Subcutaneous abdominal adipose tissue (tissue), 5 donors: Measurements from ENCODE around the gene MFN1.
A peak's percentile ranks its signal among the peaks of the same experiment; 100 is the strongest.

ENCODE experiments used
- H3K27ac ChIP-seq: one replicate; pipeline ENCODE4 v1.7.0; 2013; ENCODE audit warnings: low read depth, mild to moderate bottlenecking, inconsistent platforms, low read length, moderate library complexity
- H3K27me3 ChIP-seq, 5 donors: one replicate each; pipeline ENCODE4 v1.7.0; 2013; ENCODE audit warnings: low read length in 5 of 5, inconsistent platforms in 1 of 5; ENCODE audit not compliant: control insufficient read depth in 5 of 5, insufficient read depth in 4 of 5
- H3K36me3 ChIP-seq, 5 donors: one replicate each; pipeline ENCODE4 v1.7.0; 2013; ENCODE audit warnings: low read length in 5 of 5; ENCODE audit not compliant: control insufficient read depth in 5 of 5, insufficient read depth in 5 of 5
- H3K4me1 ChIP-seq, 5 donors: one replicate each; pipeline ENCODE4 v1.7.0; 2013; ENCODE audit warnings: low read length in 5 of 5, mild to moderate bottlenecking in 3 of 5, moderate library complexity in 1 of 5; ENCODE audit not compliant: control insufficient read depth in 5 of 5, insufficient read depth in 5 of 5
- H3K4me3 ChIP-seq, 5 donors: one replicate each; pipeline ENCODE4 v1.7.0; 2013; ENCODE audit warnings: low read length in 5 of 5, low read depth in 1 of 5
- H3K9ac ChIP-seq, 5 donors: one replicate each; pipeline ENCODE4 v1.7.0; 2013; ENCODE audit warnings: low read length in 5 of 5, mild to moderate bottlenecking in 4 of 5, moderate library complexity in 3 of 5
- H3K9me3 ChIP-seq, 5 donors: one replicate each; pipeline ENCODE4 v1.7.0; 2013; ENCODE audit warnings: low read length in 5 of 5; ENCODE audit not compliant: control insufficient read depth in 5 of 5
- donor health status: healthy.
- donor health status: healthy.
- donor health status: healthy.
- donor health status: healthy.
- donor health status: healthy.

The MFN1 gene

DNA sequence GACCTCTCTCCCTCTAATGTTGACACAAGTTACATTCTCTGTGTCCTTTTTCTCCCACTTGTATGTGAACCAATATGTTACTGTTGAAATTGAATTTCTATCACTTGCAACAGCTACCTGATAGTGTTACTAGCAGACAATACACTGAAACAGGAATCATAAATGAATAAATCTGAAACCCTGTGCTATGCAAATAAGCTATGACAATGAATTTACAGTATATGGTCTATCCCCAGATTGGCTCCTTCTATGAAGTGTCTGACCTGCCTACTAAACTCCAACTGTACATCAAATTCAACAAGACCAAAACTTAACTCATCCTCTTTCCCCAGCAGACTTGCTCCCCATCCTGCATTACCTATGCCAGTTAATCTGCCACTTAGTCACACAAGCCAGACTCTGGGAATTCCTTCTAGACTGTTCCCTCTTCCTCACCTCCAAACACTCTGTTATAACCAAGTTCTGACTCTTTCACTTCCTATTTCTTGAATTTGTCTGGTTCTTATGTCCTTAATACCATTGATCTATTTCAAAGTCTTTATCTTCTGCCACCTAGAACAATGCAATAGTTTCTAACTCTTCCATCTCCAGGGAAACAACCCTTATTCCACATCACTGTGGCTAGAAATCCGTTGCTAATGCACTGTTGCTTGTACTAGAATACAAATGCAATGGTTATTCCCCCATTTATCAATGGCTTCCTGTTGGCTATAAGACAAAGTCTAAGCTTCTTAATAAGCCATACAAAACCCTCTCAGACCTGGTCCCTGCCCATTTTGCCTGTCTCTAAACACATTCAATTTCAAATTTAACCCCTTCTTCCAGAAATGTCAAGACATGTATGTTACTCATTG is 38.1 kb upstream of the MFN1 start:
- H3K36me3 ChIP-seq, result no peaks in the 10 kb centered on the region
- H3K4me1 ChIP-seq, result no peaks in the 10 kb centered on the region
- no peak overlapping the region for H3K4me3 ChIP-seq
- no peaks in the 10 kb centered on the region for H3K27me3 ChIP-seq
- H3K9ac ChIP-seq, result no peak overlapping the region
- no peaks in the 10 kb centered on the region for H3K9me3 ChIP-seq
- H3K27ac ChIP-seq, result no peak overlapping the region

- Histone ChIP-seq H3K4me3 (no peak overlapping the region), H3K27me3 (peaks cover 0 to 4% (median 0%) of the 10 kb centered on the region in 5 donors), H3K4me1 (peaks cover 5 to 24% (median 16%) of the 10 kb centered on the region in 5 donors), H3K9ac (no peak overlapping the region), H3K36me3 (no peaks in the 10 kb centered on the region), H3K9me3 (no peaks in the 10 kb centered on the region), H3K27ac (no peak overlapping the region)
These were observed 28.6 kb upstream of the MFN1 start for GRCh38 chr3:179318876-179319275.

- Histone ChIP-seq H3K4me3 (peak overlapping the region; percentile 44 to 93 (median 91)), H3K36me3 (no peaks in the 10 kb centered on the region), H3K27ac (peak overlapping the region; percentile 91), H3K9me3 (no peaks in the 10 kb centered on the region), H3K9ac (peak overlapping the region in 4 of 5 donors; percentile 60 to 92 (median 86)), H3K27me3 (peaks cover 0 to 4% (median 0%) of the 10 kb centered on the region in 5 donors), H3K4me1 (peaks cover 5 to 33% (median 27%) of the 10 kb centered on the region in 5 donors)
These were observed 25.7 kb upstream of the MFN1 start for GRCh38 chr3:179321668-179322285.

- peaks cover 5 to 33% (median 27%) of the 10 kb centered on the region in 5 donors for H3K4me1 ChIP-seq
- no peaks in the 10 kb centered on the region for H3K9me3 ChIP-seq
- peak within 1 kb of the TSS; percentile 76 to 93 (median 91) for H3K4me3 ChIP-seq
- H3K27me3 ChIP-seq, result peaks cover 0 to 4% (median 0%) of the 10 kb centered on the region in 5 donors
- H3K9ac ChIP-seq, result peak within 1 kb of the TSS; percentile 74 to 93 (median 91)
- no peaks in the 10 kb centered on the region for H3K36me3 ChIP-seq
- peak within 1 kb of the TSS; percentile 91 for H3K27ac ChIP-seq
These were observed 25.0 kb upstream of the MFN1 start, which contains the start of gene ZNF639 for GRCh38 chr3:179322286-179323196. TSS of gene ZNF639 (plus strand) at chr3:179323031. CDS start at chr3:179328294, 5,263 bp downstream.

- peaks cover 5 to 33% (median 27%) of the 10 kb centered on the region in 5 donors for H3K4me1 ChIP-seq
- H3K4me3 ChIP-seq, result peak overlapping the region; percentile 71 to 93 (median 89)
- peak overlapping the region; percentile 91 for H3K27ac ChIP-seq
These were observed 24.1 kb upstream of the MFN1 start for GRCh38 chr3:179323197-179324110.

GRCh38 chr3:179324270-179324754 is 23.2 kb upstream of the MFN1 start:
- H3K9ac ChIP-seq, result peak overlapping the region; percentile 21 to 93 (median 83)
- H3K4me3 ChIP-seq, result peak overlapping the region; percentile 46 to 93 (median 89)
- no peaks in the 10 kb centered on the region for H3K9me3 ChIP-seq
- peak overlapping the region; percentile 91 for H3K27ac ChIP-seq
- H3K27me3 ChIP-seq, result peaks cover 0 to 4% (median 0%) of the 10 kb centered on the region in 5 donors
- H3K36me3 ChIP-seq, result peaks cover 6 to 12% (median 11%) of the 10 kb centered on the region in 5 donors
- H3K4me1 ChIP-seq, result peaks cover 5 to 33% (median 27%) of the 10 kb centered on the region in 5 donors

More at GRCh38 chr3:179323197-179324110, 24.1 kb upstream of the MFN1 start:
- Histone ChIP-seq H3K9ac (peak overlapping the region; percentile 32 to 93 (median 83)), H3K9me3 (no peaks in the 10 kb centered on the region), H3K27me3 (peaks cover 0 to 4% (median 0%) of the 10 kb centered on the region in 5 donors), H3K36me3 (peaks cover 0 to 5% (median 2%) of the 10 kb centered on the region in 5 donors)

- Histone ChIP-seq H3K4me1 (no peaks in the 10 kb centered on the region), H3K4me3 (no peak overlapping the region), H3K27ac (no peak overlapping the region), H3K27me3 (no peaks in the 10 kb centered on the region), H3K9me3 (no peaks in the 10 kb centered on the region), H3K9ac (no peak overlapping the region), H3K36me3 (peaks cover 42 to 61% (median 54%) of the 10 kb centered on the region in 5 donors)
These were observed 17.1 kb upstream of the MFN1 start for GRCh38 chr3:179330438-179330837.

GRCh38 chr3:179332240-179332639 is 15.3 kb upstream of the MFN1 start:
- Histone ChIP-seq H3K27me3 (no peaks in the 10 kb centered on the region), H3K36me3 (peaks cover 47 to 67% (median 54%) of the 10 kb centered on the region in 5 donors), H3K9ac (no peak overlapping the region)

More at GRCh38 chr3:179332240-179332639, 15.3 kb upstream of the MFN1 start:
- H3K27ac ChIP-seq, result no peak overlapping the region
- no peaks in the 10 kb centered on the region for H3K9me3 ChIP-seq
- no peak overlapping the region for H3K4me3 ChIP-seq
- H3K4me1 ChIP-seq, result no peaks in the 10 kb centered on the region
